T-helper 17 cell (primary cell): ENCODE measurements around the gene TTPAL. TPM values are rescaled to one million over a fixed set of nuclear protein-coding genes. Genes with fewer than 3 reads are reported as not detected.

ENCODE experiments used
- ATAC-seq: fragments of 150-1000 bp; cut with Tn5 transposase; 2 replicates; pipeline ENCODE4 v1.10.0; 2021; ENCODE audit warnings: mild to moderate bottlenecking, moderate library complexity
- DNase-seq, 3 donors: peaks; one replicate each; pipeline versions ENCODE4 v3.0.0 to v3.0.0-alpha.2; 2020 to 2021
- H3K9me3 ChIP-seq: one replicate; pipeline ENCODE4 v1.7.0; 2013; ENCODE audit warnings: low read length, mild to moderate bottlenecking; ENCODE audit not compliant: control insufficient read depth, poor library complexity, severe bottlenecking
- H3K27ac Mint-ChIP-seq: one replicate; pipeline ENCODE4 v1.8.0; 2022; ENCODE audit warnings: mild to moderate bottlenecking, moderate library complexity, mixed read lengths
- H3K27me3 Mint-ChIP-seq: one replicate; pipeline ENCODE4 v1.8.0; 2022; ENCODE audit warnings: mixed read lengths
- H3K36me3 Mint-ChIP-seq: one replicate; pipeline ENCODE4 v1.8.0; 2022; ENCODE audit warnings: low read depth, mixed read lengths
- H3K4me1 Mint-ChIP-seq: one replicate; pipeline ENCODE4 v1.8.0; 2022; ENCODE audit warnings: mild to moderate bottlenecking, mixed read lengths
- H3K4me3 Mint-ChIP-seq: one replicate; pipeline ENCODE4 v1.8.0; 2022; ENCODE audit warnings: mild to moderate bottlenecking, moderate library complexity, mixed read lengths
- total RNA-seq, 4 donors: library from RNA in 2 of 4; stranded (reverse) in 2 of 4; gene quantifications; one replicate each; pipeline ENCODE4 v1.2.3 and lab custom pipeline; 2022 to 2026

The TTPAL gene
- total RNA-seq, 2 donors from 2014 or later = 11.1 to 11.7 TPM

- DNase-seq = no peak
- H3K36me3 Mint-ChIP-seq = peaks cover 3% of the 10 kb centered on the region
- H3K27me3 Mint-ChIP-seq = peaks cover 31% of the 10 kb centered on the region
- no peak overlapping the region for H3K27ac Mint-ChIP-seq
- H3K4me3 Mint-ChIP-seq = no peak overlapping the region
- H3K4me1 Mint-ChIP-seq = peaks cover 3% of the 10 kb centered on the region
- no peaks in the 10 kb centered on the region for H3K9me3 ChIP-seq
- ATAC-seq = no peak
Measured at GRCh38 chr20:44432618-44433577, 42.8 kb upstream of the TTPAL start.

GRCh38 chr20:44433751-44434538, 41.7 kb upstream of the TTPAL start:
- no peak for ATAC-seq
- Mint-ChIP-seq H3K36me3 (peaks cover 3% of the 10 kb centered on the region), H3K4me3 (no peak overlapping the region), H3K27me3 (peaks cover 35% of the 10 kb centered on the region), H3K27ac (no peak overlapping the region), H3K4me1 (peaks cover 3% of the 10 kb centered on the region)
- no peaks in the 10 kb centered on the region for H3K9me3 ChIP-seq
- DNase-seq = no peak

GRCh38 chr20:44435630-44436335, 39.9 kb upstream of the TTPAL start:
- DNase-seq (no peak), ATAC-seq (peak; percentile 12)
- no peaks in the 10 kb centered on the region for H3K9me3 ChIP-seq
- Mint-ChIP-seq H3K4me3 (no peak overlapping the region), H3K27ac (no peak overlapping the region), H3K4me1 (peaks cover 3% of the 10 kb centered on the region), H3K27me3 (peaks cover 42% of the 10 kb centered on the region), H3K36me3 (no peaks in the 10 kb centered on the region)

GRCh38 chr20:44436393-44436792, 39.3 kb upstream of the TTPAL start:
- peaks cover 3% of the 10 kb centered on the region for H3K4me1 Mint-ChIP-seq
- no peaks in the 10 kb centered on the region for H3K9me3 ChIP-seq
- DNase-seq = no peak
- no peak overlapping the region for H3K27ac Mint-ChIP-seq
- no peaks in the 10 kb centered on the region for H3K36me3 Mint-ChIP-seq
- H3K4me3 Mint-ChIP-seq = no peak overlapping the region
- ATAC-seq = no peak
- H3K27me3 Mint-ChIP-seq = peaks cover 42% of the 10 kb centered on the region

GRCh38 chr20:44437497-44437896, 38.2 kb upstream of the TTPAL start:
- ATAC-seq (no peak), DNase-seq (no peak)
- H3K4me3 Mint-ChIP-seq = no peak overlapping the region
- H3K4me1 Mint-ChIP-seq = peaks cover 3% of the 10 kb centered on the region
- no peaks in the 10 kb centered on the region for H3K36me3 Mint-ChIP-seq
- peaks cover 40% of the 10 kb centered on the region for H3K27me3 Mint-ChIP-seq
- no peak overlapping the region for H3K27ac Mint-ChIP-seq
- no peaks in the 10 kb centered on the region for H3K9me3 ChIP-seq

GRCh38 chr20:44438782-44439181, 36.9 kb upstream of the TTPAL start:
- peaks cover 3% of the 10 kb centered on the region for H3K4me1 Mint-ChIP-seq
- peaks cover 44% of the 10 kb centered on the region for H3K27me3 Mint-ChIP-seq
- no peak overlapping the region for H3K4me3 Mint-ChIP-seq
- DNase-seq (no peak), ATAC-seq (no peak)
- H3K9me3 ChIP-seq = no peaks in the 10 kb centered on the region
- no peak overlapping the region for H3K27ac Mint-ChIP-seq
- no peaks in the 10 kb centered on the region for H3K36me3 Mint-ChIP-seq

GRCh38 chr20:44439318-44439717, 36.4 kb upstream of the TTPAL start:
- Mint-ChIP-seq H3K27ac (no peak overlapping the region), H3K4me1 (peaks cover 3% of the 10 kb centered on the region), H3K27me3 (peaks cover 44% of the 10 kb centered on the region), H3K4me3 (no peak overlapping the region), H3K36me3 (no peaks in the 10 kb centered on the region)
- H3K9me3 ChIP-seq = no peaks in the 10 kb centered on the region
- no peak for ATAC-seq
- no peak for DNase-seq

- no peaks in the 10 kb centered on the region for H3K4me1 Mint-ChIP-seq
- H3K4me3 Mint-ChIP-seq = no peak overlapping the region
- no peaks in the 10 kb centered on the region for H3K36me3 Mint-ChIP-seq
- no peak overlapping the region for H3K27ac Mint-ChIP-seq
- H3K9me3 ChIP-seq = no peaks in the 10 kb centered on the region
- no peak for DNase-seq
- peaks cover 51% of the 10 kb centered on the region for H3K27me3 Mint-ChIP-seq
- ATAC-seq = no peak
Measured at GRCh38 chr20:44442298-44443070, 33.2 kb upstream of the TTPAL start.

- H3K4me1 Mint-ChIP-seq = no peaks in the 10 kb centered on the region
- H3K4me3 Mint-ChIP-seq = no peak overlapping the region
- no peak overlapping the region for H3K27ac Mint-ChIP-seq
- ATAC-seq (no peak), DNase-seq (no peak)
- no peaks in the 10 kb centered on the region for H3K36me3 Mint-ChIP-seq
- peaks cover 50% of the 10 kb centered on the region for H3K27me3 Mint-ChIP-seq
- no peaks in the 10 kb centered on the region for H3K9me3 ChIP-seq
Measured at GRCh38 chr20:44445742-44446710, 29.6 kb upstream of the TTPAL start.

- Mint-ChIP-seq H3K4me1 (no peaks in the 10 kb centered on the region), H3K27me3 (peaks cover 37% of the 10 kb centered on the region), H3K36me3 (no peaks in the 10 kb centered on the region), H3K4me3 (no peak overlapping the region), H3K27ac (no peak overlapping the region)
- no peaks in the 10 kb centered on the region for H3K9me3 ChIP-seq
- DNase-seq = no peak
- ATAC-seq = no peak
Measured at GRCh38 chr20:44447827-44448419, 27.8 kb upstream of the TTPAL start.

- no peaks in the 10 kb centered on the region for H3K4me1 Mint-ChIP-seq
- peaks cover 29% of the 10 kb centered on the region for H3K27me3 Mint-ChIP-seq
- H3K4me3 Mint-ChIP-seq = no peak overlapping the region
- no peak overlapping the region for H3K27ac Mint-ChIP-seq
- DNase-seq (no peak), ATAC-seq (no peak)
- no peaks in the 10 kb centered on the region for H3K9me3 ChIP-seq
- H3K36me3 Mint-ChIP-seq = no peaks in the 10 kb centered on the region
Measured at GRCh38 chr20:44448753-44449546, 26.7 kb upstream of the TTPAL start.
